KOPT-K1 (cell line): ENCODE measurements around the gene NLRP7.
"Not testable (repeated sequence)": the region's sequence is repeated elsewhere in the genome, so short reads cannot be mapped to it uniquely, and the experiment has no call there.

Source experiments
- H3K27ac ChIP-seq: fragments of 200-600 bp; sonication (generic); 2 replicates; pipeline ENCODE4 v1.5.1; 2016; ENCODE audit warnings: antibody characterized with exemption, mild to moderate bottlenecking, low read depth, low read length; ENCODE audit not compliant: poor library complexity, severe bottlenecking
- H3K36me3 ChIP-seq: fragments of 200-600 bp; sonication (generic); 2 replicates; pipeline ENCODE4 v1.5.1; 2017; ENCODE audit warnings: antibody characterized with exemption, mild to moderate bottlenecking, low read length, moderate library complexity; ENCODE audit not compliant: insufficient read depth
- H3K9me3 ChIP-seq: fragments of 200-600 bp; sonication (generic); 2 replicates; pipeline ENCODE4 v1.5.1; 2017; ENCODE audit warnings: antibody characterized with exemption, low read length, mild to moderate bottlenecking; ENCODE audit not compliant: insufficient read depth, poor library complexity, severe bottlenecking

The NLRP7 gene

GRCh38 chr19:54903303-54903702 is 44.0 kb downstream of the NLRP7 start:
- no peak overlapping the region for H3K27ac ChIP-seq

GRCh38 chr19:54902061-54902460 is 45.3 kb downstream of the NLRP7 start:
- H3K9me3 ChIP-seq, result no peaks in the 10 kb centered on the region
- no peak overlapping the region for H3K27ac ChIP-seq
- H3K36me3 ChIP-seq, result no peaks in the 10 kb centered on the region

More at GRCh38 chr19:54903303-54903702, 44.0 kb downstream of the NLRP7 start:
- Histone ChIP-seq H3K9me3 (no peaks in the 10 kb centered on the region), H3K36me3 (no peaks in the 10 kb centered on the region)

GRCh38 chr19:54901153-54901552 is 46.2 kb downstream of the NLRP7 start:
- H3K36me3 ChIP-seq, H3K27ac ChIP-seq, H3K9me3 ChIP-seq: not testable (repeated sequence)

- not testable (repeated sequence) for H3K36me3 ChIP-seq, H3K27ac ChIP-seq, H3K9me3 ChIP-seq
Measured at GRCh38 chr19:54899646-54900045, 47.7 kb downstream of the NLRP7 start.

- H3K27ac ChIP-seq, H3K9me3 ChIP-seq, H3K36me3 ChIP-seq: not testable (repeated sequence)
Measured at GRCh38 chr19:54898685-54899084, 48.6 kb downstream of the NLRP7 start.

- Histone ChIP-seq H3K36me3 (no peaks in the 10 kb centered on the region), H3K9me3 (no peaks in the 10 kb centered on the region), H3K27ac (no peak overlapping the region)
Measured at GRCh38 chr19:54896036-54896435, 51.3 kb downstream of the NLRP7 start.

GRCh38 chr19:54894106-54894505 is 53.2 kb downstream of the NLRP7 start:
- not testable (repeated sequence) for H3K36me3 ChIP-seq, H3K9me3 ChIP-seq, H3K27ac ChIP-seq

- H3K27ac ChIP-seq, result no peak overlapping the region
- H3K36me3 ChIP-seq, result no peaks in the 10 kb centered on the region
- no peaks in the 10 kb centered on the region for H3K9me3 ChIP-seq
Measured at GRCh38 chr19:54893406-54893805, 53.9 kb downstream of the NLRP7 start.

GRCh38 chr19:54889566-54889965 is 57.8 kb downstream of the NLRP7 start:
- H3K9me3 ChIP-seq, result no peaks in the 10 kb centered on the region
- H3K27ac ChIP-seq, result no peak overlapping the region
- H3K36me3 ChIP-seq, result no peaks in the 10 kb centered on the region

- no peak overlapping the region for H3K27ac ChIP-seq
- no peaks in the 10 kb centered on the region for H3K36me3 ChIP-seq
- no peaks in the 10 kb centered on the region for H3K9me3 ChIP-seq
Measured at GRCh38 chr19:54888239-54888638, 59.1 kb downstream of the NLRP7 start.

GRCh38 chr19:54883228-54883627 is 64.1 kb downstream of the NLRP7 start:
- Histone ChIP-seq H3K9me3 (no peaks in the 10 kb centered on the region), H3K36me3 (no peaks in the 10 kb centered on the region)

GRCh38 chr19:54882758-54883157 is 64.6 kb downstream of the NLRP7 start:
- no peaks in the 10 kb centered on the region for H3K9me3 ChIP-seq
- no peaks in the 10 kb centered on the region for H3K36me3 ChIP-seq
- H3K27ac ChIP-seq, result no peak overlapping the region

More at GRCh38 chr19:54883228-54883627, 64.1 kb downstream of the NLRP7 start:
- no peak overlapping the region for H3K27ac ChIP-seq

- no peaks in the 10 kb centered on the region for H3K9me3 ChIP-seq
- H3K36me3 ChIP-seq, result no peaks in the 10 kb centered on the region
- no peak overlapping the region for H3K27ac ChIP-seq
Measured at GRCh38 chr19:54881884-54882283, 65.4 kb downstream of the NLRP7 start.

GRCh38 chr19:54877471-54877870 is 69.9 kb downstream of the NLRP7 start:
- Histone ChIP-seq H3K27ac (no peak overlapping the region), H3K36me3 (no peaks in the 10 kb centered on the region), H3K9me3 (no peaks in the 10 kb centered on the region)

GRCh38 chr19:54875506-54875905 is 71.8 kb downstream of the NLRP7 start:
- Histone ChIP-seq H3K36me3 (no peaks in the 10 kb centered on the region), H3K9me3 (peaks cover under 1% of the 10 kb centered on the region), H3K27ac (no peak overlapping the region)

GRCh38 chr19:54873990-54874389 is 73.3 kb downstream of the NLRP7 start, which contains the start of gene FCAR:
Gene FCAR, plus strand, starts transcription at chr19:54874235. Its CDS starts 55 bp downstream, at chr19:54874290.
- no peak within 1 kb of the TSS for H3K27ac ChIP-seq
- H3K36me3 ChIP-seq, result no peaks in the 10 kb centered on the region
- peaks cover 3% of the 10 kb centered on the region for H3K9me3 ChIP-seq
